WI38 (cell line): ENCODE measurements around the gene PCP4L1.

Source experiments
- H3K4me3 ChIP-seq: 2 replicates; pipeline ENCODE4 v1.5.1; 2011; ENCODE audit warnings: low read depth, mild to moderate bottlenecking, control low read depth, low read length
- CTCF ChIP-seq: IDR thresholded peaks from 2 replicates; pipeline ENCODE4 v1.5.1; 2012; ENCODE audit warnings: low read depth, mild to moderate bottlenecking, control low read depth, low read length

The PCP4L1 gene

GRCh38 chr1:161282991-161283390 is 24.4 kb downstream of the PCP4L1 start:
- H3K4me3 ChIP-seq, result no peak overlapping the region
- no peak for TF ChIP-seq CTCF

- no peak overlapping the region for H3K4me3 ChIP-seq
- no peak for TF ChIP-seq CTCF
Measured at GRCh38 chr1:161285113-161285512, 26.6 kb downstream of the PCP4L1 start.

- TF ChIP-seq CTCF, result no peak
- no peak overlapping the region for H3K4me3 ChIP-seq
Measured at GRCh38 chr1:161285521-161285920, 27.0 kb downstream of the PCP4L1 start.

GRCh38 chr1:161287482-161288054 is 29.0 kb downstream of the PCP4L1 start:
- H3K4me3 ChIP-seq, result no peak overlapping the region
- TF ChIP-seq CTCF, result no peak

GRCh38 chr1:161290779-161291178 is 32.2 kb downstream of the PCP4L1 start:
- no peak overlapping the region for H3K4me3 ChIP-seq
- no peak for TF ChIP-seq CTCF

- H3K4me3 ChIP-seq, result no peak overlapping the region
- TF ChIP-seq CTCF, result no peak
Measured at GRCh38 chr1:161297415-161297814, 38.9 kb downstream of the PCP4L1 start.

- H3K4me3 ChIP-seq, result no peak overlapping the region
- TF ChIP-seq CTCF, result no peak
Measured at GRCh38 chr1:161298116-161298515, 39.6 kb downstream of the PCP4L1 start.
